SK-N-SH treated with all-trans-retinoic acid at 6 μM for 48 hours (cell line): ENCODE results near the gene SKI.

Source experiments
- BACH2 ChIP-seq: fragments of 250-450 bp; sonication (Bioruptor Pico); IDR thresholded peaks from 2 replicates; pipeline ENCODE4 v1.9.0; 2021; ENCODE audit warnings: mild to moderate bottlenecking, borderline replicate concordance
- CSDC2 ChIP-seq: fragments of 250-450 bp; sonication (Bioruptor Pico); IDR thresholded peaks from 2 replicates; pipeline ENCODE4 v1.5.0; 2020; ENCODE audit warnings: mild to moderate bottlenecking, moderate library complexity
- GLIS3 ChIP-seq: fragments of 250-450 bp; sonication (Bioruptor Pico); IDR thresholded peaks from 2 replicates; pipeline ENCODE4 v1.5.0; 2020; ENCODE audit warnings: mild to moderate bottlenecking, moderate library complexity
- OSR1 ChIP-seq: fragments of 250-450 bp; sonication (Bioruptor Pico); IDR thresholded peaks from 2 replicates; pipeline ENCODE4 v1.8.0; 2022; ENCODE audit warnings: moderate library complexity, mild to moderate bottlenecking, inconsistent platforms
- SNAI2 ChIP-seq: fragments of 250-450 bp; sonication (Bioruptor Pico); IDR thresholded peaks from 2 replicates; pipeline ENCODE4 v1.5.0; 2020; ENCODE audit warnings: mild to moderate bottlenecking, moderate library complexity
- ZFP30 ChIP-seq: fragments of 450-650 bp; formaldehyde crosslinking; IDR thresholded peaks from 2 replicates; pipeline ENCODE4 v1.5.0; 2022; ENCODE audit warnings: mild to moderate bottlenecking, moderate library complexity
- ZNF565 ChIP-seq: fragments of 450-650 bp; formaldehyde crosslinking; conservative IDR thresholded peaks from 2 replicates; pipeline ENCODE4 v1.5.0; 2020; ENCODE audit warnings: low read depth, mild to moderate bottlenecking, moderate library complexity
- TF ChIP-seq, protein P1 (sequence below): fragments of 250-450 bp; sonication (Bioruptor Pico); IDR thresholded peaks from 2 replicates; pipeline ENCODE4 v1.8.0; 2020; ENCODE audit warnings: mild to moderate bottlenecking, moderate library complexity, borderline replicate concordance

DNA sequence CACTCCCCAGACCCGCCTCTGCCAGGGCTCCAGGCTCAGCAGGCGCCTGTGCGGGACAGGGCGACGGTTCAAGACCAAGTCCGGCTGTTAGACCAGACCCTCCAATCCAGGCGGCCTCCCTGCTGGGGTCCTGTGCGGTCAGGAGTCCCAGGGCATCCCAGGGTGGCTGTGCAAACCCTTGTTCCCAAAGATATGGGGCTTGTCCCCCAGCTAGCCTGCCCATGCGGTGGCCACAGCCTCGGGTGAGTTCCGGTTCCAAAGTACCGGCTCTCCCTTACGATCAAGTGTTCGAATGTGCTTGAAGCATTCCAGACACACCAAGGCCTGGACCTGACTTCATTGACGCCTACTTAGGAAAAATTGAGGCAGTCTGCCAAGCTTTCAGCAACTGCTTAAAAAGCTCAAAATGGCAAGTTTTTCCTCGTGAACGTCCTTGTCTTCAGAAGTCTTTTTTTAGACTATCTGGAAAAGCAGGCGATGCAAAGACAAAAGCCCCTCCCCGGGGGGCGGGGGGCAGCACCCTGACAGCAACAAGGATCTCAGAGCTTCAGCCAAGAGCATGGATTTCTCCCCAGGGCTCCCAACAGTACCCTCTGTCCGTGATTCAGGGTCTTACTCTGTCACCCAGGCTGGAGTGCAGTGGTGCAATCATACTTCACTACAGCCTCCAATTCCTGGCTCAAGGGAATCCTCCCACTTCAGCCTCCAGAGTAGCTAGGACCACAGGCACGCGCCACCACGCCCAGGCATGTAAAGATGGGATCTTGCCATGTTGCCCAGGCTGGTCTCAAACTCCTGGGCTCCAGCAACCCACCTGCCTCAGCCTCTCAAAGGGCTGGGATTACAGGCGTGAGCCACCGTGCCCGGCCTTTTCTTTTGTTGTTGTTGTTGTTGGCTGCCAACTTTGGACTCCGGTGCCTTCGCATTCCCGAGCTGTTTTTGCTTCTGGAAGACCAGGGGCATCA, 35.8 kb upstream of the SKI start:
- TF ChIP-seq, protein P1, sequence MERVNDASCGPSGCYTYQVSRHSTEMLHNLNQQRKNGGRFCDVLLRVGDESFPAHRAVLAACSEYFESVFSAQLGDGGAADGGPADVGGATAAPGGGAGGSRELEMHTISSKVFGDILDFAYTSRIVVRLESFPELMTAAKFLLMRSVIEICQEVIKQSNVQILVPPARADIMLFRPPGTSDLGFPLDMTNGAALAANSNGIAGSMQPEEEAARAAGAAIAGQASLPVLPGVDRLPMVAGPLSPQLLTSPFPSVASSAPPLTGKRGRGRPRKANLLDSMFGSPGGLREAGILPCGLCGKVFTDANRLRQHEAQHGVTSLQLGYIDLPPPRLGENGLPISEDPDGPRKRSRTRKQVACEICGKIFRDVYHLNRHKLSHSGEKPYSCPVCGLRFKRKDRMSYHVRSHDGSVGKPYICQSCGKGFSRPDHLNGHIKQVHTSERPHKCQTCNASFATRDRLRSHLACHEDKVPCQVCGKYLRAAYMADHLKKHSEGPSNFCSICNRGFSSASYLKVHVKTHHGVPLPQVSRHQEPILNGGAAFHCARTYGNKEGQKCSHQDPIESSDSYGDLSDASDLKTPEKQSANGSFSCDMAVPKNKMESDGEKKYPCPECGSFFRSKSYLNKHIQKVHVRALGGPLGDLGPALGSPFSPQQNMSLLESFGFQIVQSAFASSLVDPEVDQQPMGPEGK = no peak
- TF ChIP-seq ZFP30 (no peak), CSDC2 (CRISPR knock-in tag) (no peak), SNAI2 (CRISPR knock-in tag) (no peak), ZNF565 (CRISPR knock-in tag) (no peak), BACH2 (CRISPR knock-in tag) (no peak), GLIS3 (CRISPR knock-in tag) (no peak), OSR1 (CRISPR knock-in tag) (no peak)
